ENCODE measurements around the gene SLC12A9. TPM values are rescaled to one million over a fixed set of nuclear protein-coding genes. Genes with fewer than 3 reads are reported as not detected.

SLC12A9 gene
- total and polyA plus RNA-seq, 2 experiments from 2014 or later: 10.3 to 39.9 TPM

DNA sequence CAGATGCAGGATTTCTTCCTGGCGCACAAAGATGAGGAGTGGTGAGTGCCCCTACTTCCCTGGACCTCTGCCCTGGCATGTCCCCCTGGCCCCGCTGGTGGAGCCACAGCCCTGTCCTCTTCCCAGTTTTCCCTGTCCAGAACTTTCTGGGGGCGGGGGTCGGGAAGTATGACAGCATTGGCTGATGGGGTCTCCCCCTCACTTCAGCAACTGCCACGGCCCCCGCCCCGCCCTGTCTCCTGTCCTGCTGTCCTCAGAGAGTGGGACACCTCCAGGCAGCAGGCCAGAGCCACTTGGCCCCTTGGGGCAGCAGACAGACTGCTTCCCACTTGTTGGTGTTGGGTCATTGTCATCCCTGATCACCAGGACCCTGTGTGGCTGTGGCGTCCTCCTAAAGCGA lies 29.7 kb downstream of the SLC12A9 start:
- no peak overlapping the region for H2AFZ ChIP-seq
- H3K36me3 Mint-ChIP-seq (ENCODE audit: low read depth): peaks cover 96% of the 10 kb centered on the region
- peaks cover 57% of the 10 kb centered on the region for H3K79me2 ChIP-seq (replicated peaks; ENCODE audit: insufficient read depth)
- no peaks in the 10 kb centered on the region for H3K27me3 ChIP-seq (ENCODE audit: insufficient read depth)
- TF ChIP-seq CREB1 (CRISPR knock-in tag; IDR thresholded peaks at IDR 0.05; ENCODE audit: low read depth): no peak
- TF ChIP-seq, protein P1, sequence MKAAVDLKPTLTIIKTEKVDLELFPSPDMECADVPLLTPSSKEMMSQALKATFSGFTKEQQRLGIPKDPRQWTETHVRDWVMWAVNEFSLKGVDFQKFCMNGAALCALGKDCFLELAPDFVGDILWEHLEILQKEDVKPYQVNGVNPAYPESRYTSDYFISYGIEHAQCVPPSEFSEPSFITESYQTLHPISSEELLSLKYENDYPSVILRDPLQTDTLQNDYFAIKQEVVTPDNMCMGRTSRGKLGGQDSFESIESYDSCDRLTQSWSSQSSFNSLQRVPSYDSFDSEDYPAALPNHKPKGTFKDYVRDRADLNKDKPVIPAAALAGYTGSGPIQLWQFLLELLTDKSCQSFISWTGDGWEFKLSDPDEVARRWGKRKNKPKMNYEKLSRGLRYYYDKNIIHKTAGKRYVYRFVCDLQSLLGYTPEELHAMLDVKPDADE (IDR thresholded peaks at IDR 0.05): no peak
- TF ChIP-seq EZH2phosphoT487 (IDR thresholded peaks at IDR 0.05; ENCODE audit: unreplicated experiment): no peak
- TF ChIP-seq, protein P2, sequence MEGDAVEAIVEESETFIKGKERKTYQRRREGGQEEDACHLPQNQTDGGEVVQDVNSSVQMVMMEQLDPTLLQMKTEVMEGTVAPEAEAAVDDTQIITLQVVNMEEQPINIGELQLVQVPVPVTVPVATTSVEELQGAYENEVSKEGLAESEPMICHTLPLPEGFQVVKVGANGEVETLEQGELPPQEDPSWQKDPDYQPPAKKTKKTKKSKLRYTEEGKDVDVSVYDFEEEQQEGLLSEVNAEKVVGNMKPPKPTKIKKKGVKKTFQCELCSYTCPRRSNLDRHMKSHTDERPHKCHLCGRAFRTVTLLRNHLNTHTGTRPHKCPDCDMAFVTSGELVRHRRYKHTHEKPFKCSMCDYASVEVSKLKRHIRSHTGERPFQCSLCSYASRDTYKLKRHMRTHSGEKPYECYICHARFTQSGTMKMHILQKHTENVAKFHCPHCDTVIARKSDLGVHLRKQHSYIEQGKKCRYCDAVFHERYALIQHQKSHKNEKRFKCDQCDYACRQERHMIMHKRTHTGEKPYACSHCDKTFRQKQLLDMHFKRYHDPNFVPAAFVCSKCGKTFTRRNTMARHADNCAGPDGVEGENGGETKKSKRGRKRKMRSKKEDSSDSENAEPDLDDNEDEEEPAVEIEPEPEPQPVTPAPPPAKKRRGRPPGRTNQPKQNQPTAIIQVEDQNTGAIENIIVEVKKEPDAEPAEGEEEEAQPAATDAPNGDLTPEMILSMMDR (conservative IDR thresholded peaks at IDR 0.05; ENCODE audit: low read depth in 2 of 2): no peak
- TF ChIP-seq, protein P3, sequence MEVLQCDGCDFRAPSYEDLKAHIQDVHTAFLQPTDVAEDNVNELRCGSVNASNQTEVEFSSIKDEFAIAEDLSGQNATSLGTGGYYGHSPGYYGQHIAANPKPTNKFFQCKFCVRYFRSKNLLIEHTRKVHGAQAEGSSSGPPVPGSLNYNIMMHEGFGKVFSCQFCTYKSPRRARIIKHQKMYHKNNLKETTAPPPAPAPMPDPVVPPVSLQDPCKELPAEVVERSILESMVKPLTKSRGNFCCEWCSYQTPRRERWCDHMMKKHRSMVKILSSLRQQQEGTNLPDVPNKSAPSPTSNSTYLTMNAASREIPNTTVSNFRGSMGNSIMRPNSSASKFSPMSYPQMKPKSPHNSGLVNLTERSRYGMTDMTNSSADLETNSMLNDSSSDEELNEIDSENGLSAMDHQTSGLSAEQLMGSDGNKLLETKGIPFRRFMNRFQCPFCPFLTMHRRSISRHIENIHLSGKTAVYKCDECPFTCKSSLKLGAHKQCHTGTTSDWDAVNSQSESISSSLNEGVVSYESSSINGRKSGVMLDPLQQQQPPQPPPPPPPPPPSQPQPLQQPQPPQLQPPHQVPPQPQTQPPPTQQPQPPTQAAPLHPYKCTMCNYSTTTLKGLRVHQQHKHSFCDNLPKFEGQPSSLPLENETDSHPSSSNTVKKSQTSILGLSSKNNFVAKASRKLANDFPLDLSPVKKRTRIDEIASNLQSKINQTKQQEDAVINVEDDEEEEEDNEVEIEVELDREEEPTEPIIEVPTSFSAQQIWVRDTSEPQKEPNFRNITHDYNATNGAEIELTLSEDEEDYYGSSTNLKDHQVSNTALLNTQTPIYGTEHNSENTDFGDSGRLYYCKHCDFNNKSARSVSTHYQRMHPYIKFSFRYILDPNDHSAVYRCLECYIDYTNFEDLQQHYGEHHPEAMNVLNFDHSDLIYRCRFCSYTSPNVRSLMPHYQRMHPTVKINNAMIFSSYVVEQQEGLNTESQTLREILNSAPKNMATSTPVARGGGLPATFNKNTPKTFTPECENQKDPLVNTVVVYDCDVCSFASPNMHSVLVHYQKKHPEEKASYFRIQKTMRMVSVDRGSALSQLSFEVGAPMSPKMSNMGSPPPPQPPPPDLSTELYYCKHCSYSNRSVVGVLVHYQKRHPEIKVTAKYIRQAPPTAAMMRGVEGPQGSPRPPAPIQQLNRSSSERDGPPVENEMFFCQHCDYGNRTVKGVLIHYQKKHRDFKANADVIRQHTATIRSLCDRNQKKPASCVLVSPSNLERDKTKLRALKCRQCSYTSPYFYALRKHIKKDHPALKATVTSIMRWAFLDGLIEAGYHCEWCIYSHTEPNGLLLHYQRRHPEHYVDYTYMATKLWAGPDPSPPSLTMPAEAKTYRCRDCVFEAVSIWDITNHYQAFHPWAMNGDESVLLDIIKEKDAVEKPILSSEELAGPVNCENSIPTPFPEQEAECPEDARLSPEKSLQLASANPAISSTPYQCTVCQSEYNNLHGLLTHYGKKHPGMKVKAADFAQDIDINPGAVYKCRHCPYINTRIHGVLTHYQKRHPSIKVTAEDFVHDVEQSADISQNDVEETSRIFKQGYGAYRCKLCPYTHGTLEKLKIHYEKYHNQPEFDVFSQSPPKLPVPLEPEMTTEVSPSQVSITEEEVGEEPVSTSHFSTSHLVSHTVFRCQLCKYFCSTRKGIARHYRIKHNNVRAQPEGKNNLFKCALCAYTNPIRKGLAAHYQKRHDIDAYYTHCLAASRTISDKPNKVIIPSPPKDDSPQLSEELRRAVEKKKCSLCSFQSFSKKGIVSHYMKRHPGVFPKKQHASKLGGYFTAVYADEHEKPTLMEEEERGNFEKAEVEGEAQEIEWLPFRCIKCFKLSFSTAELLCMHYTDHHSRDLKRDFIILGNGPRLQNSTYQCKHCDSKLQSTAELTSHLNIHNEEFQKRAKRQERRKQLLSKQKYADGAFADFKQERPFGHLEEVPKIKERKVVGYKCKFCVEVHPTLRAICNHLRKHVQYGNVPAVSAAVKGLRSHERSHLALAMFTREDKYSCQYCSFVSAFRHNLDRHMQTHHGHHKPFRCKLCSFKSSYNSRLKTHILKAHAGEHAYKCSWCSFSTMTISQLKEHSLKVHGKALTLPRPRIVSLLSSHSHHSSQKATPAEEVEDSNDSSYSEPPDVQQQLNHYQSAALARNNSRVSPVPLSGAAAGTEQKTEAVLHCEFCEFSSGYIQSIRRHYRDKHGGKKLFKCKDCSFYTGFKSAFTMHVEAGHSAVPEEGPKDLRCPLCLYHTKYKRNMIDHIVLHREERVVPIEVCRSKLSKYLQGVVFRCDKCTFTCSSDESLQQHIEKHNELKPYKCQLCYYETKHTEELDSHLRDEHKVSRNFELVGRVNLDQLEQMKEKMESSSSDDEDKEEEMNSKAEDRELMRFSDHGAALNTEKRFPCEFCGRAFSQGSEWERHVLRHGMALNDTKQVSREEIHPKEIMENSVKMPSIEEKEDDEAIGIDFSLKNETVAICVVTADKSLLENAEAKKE (CRISPR knock-in tag; IDR thresholded peaks at IDR 0.05): no peak
- DNase-seq (ENCODE audit: low spot score) (no peak), ATAC-seq (no peak)
- H3K4me1 ChIP-seq (ENCODE audit: insufficient read depth): no peaks in the 10 kb centered on the region; the same call in none of the 2 replicates
- H3K4me3 Mint-ChIP-seq: no peak overlapping the region
- peaks cover 33% of the 10 kb centered on the region for H3K4me1 Mint-ChIP-seq
- H3K9me2 ChIP-seq (ENCODE audit: insufficient read depth): no peaks in the 10 kb centered on the region
- no peak overlapping the region for H3K4me2 ChIP-seq
- no peaks in the 10 kb centered on the region; the same call in 2 of the 3 replicates for H3K9me3 Mint-ChIP-seq
- peaks cover 56% of the 10 kb centered on the region for H3K36me3 ChIP-seq (ENCODE audit: insufficient read depth)
- H3F3A ChIP-seq (replicated peaks; ENCODE audit: low read depth): peaks cover 45% of the 10 kb centered on the region
- H3K27ac ChIP-seq (ENCODE audit: low read depth): no peak overlapping the region
- peaks cover 7% of the 10 kb centered on the region for H3K27me3 Mint-ChIP-seq (ENCODE audit: insufficient read depth, low read depth, poor library complexity)
- no peak overlapping the region for H3K27ac Mint-ChIP-seq
- H4K20me1 ChIP-seq (replicated peaks; ENCODE audit: insufficient read depth): peaks cover 50% of the 10 kb centered on the region
- no peak overlapping the region for H3K4me3 ChIP-seq

Data from GM23338 (cell line).